ENCODE data around the gene ZNF230.

DNA sequence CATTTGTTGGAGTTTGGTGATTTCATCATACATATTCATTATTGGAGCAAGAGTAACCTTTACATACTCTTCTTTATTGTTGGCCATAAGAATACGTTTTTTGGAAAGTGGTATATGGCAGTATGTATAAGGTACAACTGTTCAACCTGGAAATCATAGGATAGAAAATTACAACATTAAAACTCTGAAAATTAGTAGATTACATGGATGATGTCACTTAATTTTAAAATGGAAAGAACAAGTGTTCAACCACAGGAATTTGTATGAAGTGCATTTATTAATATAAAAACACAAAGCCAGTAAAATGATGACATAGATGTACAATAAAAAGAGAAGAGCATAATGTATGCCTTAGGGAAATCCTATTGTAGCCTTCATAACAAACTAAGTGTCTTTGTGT is 26.0 kb upstream of the ZNF230 start:
- TF ChIP-seq POLR2A (IDR thresholded peaks at IDR 0.05; ENCODE audit: low read depth), result no peak
- TF ChIP-seq, protein P1, sequence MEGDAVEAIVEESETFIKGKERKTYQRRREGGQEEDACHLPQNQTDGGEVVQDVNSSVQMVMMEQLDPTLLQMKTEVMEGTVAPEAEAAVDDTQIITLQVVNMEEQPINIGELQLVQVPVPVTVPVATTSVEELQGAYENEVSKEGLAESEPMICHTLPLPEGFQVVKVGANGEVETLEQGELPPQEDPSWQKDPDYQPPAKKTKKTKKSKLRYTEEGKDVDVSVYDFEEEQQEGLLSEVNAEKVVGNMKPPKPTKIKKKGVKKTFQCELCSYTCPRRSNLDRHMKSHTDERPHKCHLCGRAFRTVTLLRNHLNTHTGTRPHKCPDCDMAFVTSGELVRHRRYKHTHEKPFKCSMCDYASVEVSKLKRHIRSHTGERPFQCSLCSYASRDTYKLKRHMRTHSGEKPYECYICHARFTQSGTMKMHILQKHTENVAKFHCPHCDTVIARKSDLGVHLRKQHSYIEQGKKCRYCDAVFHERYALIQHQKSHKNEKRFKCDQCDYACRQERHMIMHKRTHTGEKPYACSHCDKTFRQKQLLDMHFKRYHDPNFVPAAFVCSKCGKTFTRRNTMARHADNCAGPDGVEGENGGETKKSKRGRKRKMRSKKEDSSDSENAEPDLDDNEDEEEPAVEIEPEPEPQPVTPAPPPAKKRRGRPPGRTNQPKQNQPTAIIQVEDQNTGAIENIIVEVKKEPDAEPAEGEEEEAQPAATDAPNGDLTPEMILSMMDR (IDR thresholded peaks at IDR 0.05), result no peak

Data from esophagus muscularis mucosa (tissue), 3 donors.